Fibroblast of the aortic adventitia (primary cell): ENCODE measurements around the gene OR6B1. TPM values are rescaled to one million over a fixed set of nuclear protein-coding genes. Genes with fewer than 3 reads are reported as not detected.

Source experiments
- DNase-seq: peaks from one replicate; pipeline ENCODE4 v3.0.0-alpha.2; 2010; ENCODE audit warnings: low read depth
- H3K4me3 ChIP-seq: 2 replicates; pipeline ENCODE4 v1.5.1; 2011; ENCODE audit warnings: low read depth, mild to moderate bottlenecking, control low read depth, low read length, moderate library complexity
- total RNA-seq: library from RNA; depleted of rRNA; stranded (reverse); fragments of >200 nt; gene quantifications from 2 replicates; pipeline ENCODE4 v1.2.3, GENCODE V29; 2012; ENCODE audit warnings: low replicate concordance
- TF ChIP-seq, protein P1 (sequence below): IDR thresholded peaks from 2 replicates; pipeline ENCODE4 v1.5.1; 2011; ENCODE audit warnings: mild to moderate bottlenecking, low read length, control low read depth, inconsistent platforms; ENCODE audit not compliant: insufficient read depth

OR6B1 gene
- total RNA-seq, 1 donor = not detected

- H3K4me3 ChIP-seq = no peak overlapping the region
- TF ChIP-seq, protein P1, sequence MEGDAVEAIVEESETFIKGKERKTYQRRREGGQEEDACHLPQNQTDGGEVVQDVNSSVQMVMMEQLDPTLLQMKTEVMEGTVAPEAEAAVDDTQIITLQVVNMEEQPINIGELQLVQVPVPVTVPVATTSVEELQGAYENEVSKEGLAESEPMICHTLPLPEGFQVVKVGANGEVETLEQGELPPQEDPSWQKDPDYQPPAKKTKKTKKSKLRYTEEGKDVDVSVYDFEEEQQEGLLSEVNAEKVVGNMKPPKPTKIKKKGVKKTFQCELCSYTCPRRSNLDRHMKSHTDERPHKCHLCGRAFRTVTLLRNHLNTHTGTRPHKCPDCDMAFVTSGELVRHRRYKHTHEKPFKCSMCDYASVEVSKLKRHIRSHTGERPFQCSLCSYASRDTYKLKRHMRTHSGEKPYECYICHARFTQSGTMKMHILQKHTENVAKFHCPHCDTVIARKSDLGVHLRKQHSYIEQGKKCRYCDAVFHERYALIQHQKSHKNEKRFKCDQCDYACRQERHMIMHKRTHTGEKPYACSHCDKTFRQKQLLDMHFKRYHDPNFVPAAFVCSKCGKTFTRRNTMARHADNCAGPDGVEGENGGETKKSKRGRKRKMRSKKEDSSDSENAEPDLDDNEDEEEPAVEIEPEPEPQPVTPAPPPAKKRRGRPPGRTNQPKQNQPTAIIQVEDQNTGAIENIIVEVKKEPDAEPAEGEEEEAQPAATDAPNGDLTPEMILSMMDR = no peak
- no peak for DNase-seq
Measured at GRCh38 chr7:143965280-143965679, 34.8 kb upstream of the OR6B1 start.

DNA sequence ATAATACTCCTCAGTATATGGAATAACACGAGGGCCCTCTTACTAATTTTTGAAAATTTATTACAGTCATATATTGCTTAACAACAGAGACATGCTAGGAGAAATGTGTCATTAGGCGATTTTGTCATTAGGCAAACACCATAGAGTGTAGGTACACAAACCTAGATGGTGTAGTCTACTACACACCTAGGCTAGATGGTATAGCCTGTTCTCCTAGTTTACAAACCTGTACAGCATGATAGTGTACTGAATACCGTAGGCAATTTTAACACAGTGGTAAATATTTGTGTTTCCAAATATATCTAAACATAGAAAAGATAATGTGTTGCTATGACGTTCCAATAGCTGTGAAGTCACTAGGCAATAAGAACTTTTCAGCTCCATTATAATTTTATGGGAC, 32.7 kb upstream of the OR6B1 start:
- TF ChIP-seq, protein P1 = no peak
- no peak overlapping the region for H3K4me3 ChIP-seq
- DNase-seq = no peak

GRCh38 chr7:143973870-143974416, 26.2 kb upstream of the OR6B1 start:
- TF ChIP-seq, protein P1 = no peak
- H3K4me3 ChIP-seq = no peak overlapping the region
- no peak for DNase-seq

DNA sequence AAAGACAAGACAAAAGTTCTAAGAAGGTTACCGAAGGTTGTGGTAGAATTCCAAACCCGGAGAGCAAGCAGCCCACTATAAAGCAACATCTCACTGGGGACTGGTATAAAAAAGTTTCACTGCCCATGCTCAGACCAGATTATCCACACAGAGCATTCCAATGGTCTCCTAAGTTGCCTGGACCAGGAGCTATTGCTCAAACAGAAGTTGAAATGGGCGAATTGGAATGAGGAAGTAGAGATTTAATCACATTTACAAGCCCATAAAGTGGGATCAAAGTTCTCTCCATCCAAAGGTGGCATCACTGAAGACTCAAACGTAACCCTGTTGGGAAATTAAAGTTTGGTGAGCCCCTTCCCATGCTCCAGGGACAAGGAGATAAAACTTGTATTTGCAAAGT, 25.7 kb upstream of the OR6B1 start:
- TF ChIP-seq, protein P1 = no peak
- DNase-seq = no peak
- no peak overlapping the region for H3K4me3 ChIP-seq

DNA sequence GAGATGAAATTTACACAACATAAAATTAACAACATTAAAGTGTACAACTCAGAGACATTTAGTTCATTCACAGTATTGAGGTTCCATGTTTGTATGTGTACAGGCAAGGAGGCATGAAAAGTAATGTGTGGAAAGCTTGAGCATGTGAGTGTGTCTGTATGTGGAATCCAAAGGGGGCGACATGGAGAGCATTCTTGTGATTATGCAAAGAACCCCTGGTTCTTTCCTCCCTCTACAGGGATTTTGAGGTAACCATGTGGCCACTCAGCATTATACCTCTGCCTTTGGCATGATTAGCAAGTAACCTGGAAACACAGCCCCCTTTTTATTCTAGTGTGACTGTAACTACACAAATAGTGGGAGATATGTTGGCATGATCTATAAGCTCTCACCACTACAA, 24.5 kb upstream of the OR6B1 start:
- no peak overlapping the region for H3K4me3 ChIP-seq
- no peak for DNase-seq
- TF ChIP-seq, protein P1 = no peak

DNA sequence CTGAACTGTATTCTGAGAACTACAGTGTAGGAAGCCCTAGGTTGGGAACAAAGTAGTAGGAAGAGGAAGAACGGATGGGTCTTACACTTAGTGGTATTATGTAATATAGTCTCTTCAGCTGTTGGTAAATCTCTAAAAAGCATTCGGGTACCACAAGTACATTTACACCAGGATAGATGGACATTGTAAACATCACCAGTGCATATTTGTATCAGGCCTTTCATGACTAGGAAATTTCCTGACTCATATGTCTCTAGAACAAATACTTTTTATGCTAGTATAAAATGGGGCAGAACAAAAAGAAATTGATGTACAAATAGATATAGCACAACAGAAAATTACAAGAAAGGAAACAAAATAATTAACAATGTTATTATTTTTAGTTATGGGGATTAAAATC, 21.5 kb upstream of the OR6B1 start:
- TF ChIP-seq, protein P1 = no peak
- no peak for DNase-seq
- no peak overlapping the region for H3K4me3 ChIP-seq

DNA sequence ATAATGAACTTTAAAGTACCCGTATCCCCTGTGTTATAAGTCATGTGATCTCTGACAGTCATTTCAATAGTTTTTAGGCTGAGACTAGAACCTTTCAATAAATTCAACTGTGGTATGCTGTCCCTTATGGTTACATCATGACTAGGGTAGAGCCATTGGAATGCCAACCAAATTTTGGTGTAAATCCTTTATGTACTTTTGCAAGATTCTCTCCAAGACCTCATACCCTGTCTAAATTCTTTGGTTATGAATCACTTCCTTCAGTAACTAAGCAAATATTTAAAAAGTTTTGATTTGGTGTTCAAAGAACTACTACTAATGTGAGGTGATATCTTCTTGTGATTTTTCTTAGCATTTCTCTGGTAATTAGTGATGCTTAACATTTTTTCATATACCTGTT, 20.8 kb upstream of the OR6B1 start:
- TF ChIP-seq, protein P1 = no peak
- DNase-seq = peak; percentile 65
- H3K4me3 ChIP-seq = no peak overlapping the region
